ENCODE data around the gene HEBP1.

DNA sequence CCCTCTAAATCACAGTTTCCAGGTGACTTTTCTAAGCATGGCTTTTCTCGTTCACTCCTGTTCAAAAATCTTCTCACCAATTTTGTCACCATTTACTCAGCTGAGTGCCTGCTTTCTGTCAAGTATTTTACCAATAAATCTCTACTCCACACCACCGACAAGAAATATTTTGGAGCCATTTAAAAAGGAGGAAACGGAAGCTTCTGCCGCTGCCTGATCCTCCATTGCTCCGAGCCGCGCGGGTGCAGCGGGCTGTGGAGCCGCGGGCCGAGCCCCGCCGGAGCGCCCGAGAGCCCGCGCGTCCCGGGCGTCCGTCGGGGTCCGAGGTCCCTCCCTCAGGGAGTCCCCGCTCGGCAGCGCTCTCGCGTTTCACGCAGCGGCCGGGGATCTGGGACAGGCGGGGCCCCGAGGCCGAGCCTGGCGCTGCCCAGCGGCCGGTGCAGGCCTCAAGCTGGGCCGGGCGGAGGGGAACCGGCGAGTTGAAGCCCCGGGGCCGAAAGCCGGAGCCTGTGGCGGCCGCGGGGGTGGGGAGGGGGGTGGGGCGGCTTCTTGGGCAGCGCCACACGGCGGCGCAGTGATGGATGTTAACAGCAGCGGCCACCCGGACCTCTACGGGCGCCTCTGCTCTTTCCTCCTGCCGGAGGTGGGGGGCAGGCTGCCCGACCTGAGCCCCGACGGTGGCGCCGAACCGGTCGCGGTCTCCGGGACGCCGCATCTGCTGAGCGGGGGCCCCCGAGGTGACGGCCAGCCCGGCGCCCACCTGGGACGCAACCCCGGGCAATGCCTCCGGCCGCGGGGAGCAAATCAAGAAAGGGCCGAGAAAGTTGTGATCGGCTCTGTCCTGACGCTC is 1.1 kb upstream of the HEBP1 start:
- TF ChIP-seq CTCF (IDR thresholded peaks at IDR 0.05) (peak in 3 of 4 experiments; percentile 39 to 43 (median 40)), POLR2AphosphoS5 (IDR thresholded peaks at IDR 0.05) (no peak), POLR2A (IDR thresholded peaks at IDR 0.05) (peak; percentile 23)

Data from prostate gland (tissue), 2 donors.